ENCODE data around the gene COX10.

The COX10 gene

GRCh38 chr17:14200354-14200753 lies 131.1 kb downstream of the COX10 start:
- TF ChIP-seq, protein P1, sequence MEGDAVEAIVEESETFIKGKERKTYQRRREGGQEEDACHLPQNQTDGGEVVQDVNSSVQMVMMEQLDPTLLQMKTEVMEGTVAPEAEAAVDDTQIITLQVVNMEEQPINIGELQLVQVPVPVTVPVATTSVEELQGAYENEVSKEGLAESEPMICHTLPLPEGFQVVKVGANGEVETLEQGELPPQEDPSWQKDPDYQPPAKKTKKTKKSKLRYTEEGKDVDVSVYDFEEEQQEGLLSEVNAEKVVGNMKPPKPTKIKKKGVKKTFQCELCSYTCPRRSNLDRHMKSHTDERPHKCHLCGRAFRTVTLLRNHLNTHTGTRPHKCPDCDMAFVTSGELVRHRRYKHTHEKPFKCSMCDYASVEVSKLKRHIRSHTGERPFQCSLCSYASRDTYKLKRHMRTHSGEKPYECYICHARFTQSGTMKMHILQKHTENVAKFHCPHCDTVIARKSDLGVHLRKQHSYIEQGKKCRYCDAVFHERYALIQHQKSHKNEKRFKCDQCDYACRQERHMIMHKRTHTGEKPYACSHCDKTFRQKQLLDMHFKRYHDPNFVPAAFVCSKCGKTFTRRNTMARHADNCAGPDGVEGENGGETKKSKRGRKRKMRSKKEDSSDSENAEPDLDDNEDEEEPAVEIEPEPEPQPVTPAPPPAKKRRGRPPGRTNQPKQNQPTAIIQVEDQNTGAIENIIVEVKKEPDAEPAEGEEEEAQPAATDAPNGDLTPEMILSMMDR (IDR thresholded peaks at IDR 0.05) = no peak

- TF ChIP-seq, protein P1 (IDR thresholded peaks at IDR 0.05) = no peak
Observed at GRCh38 chr17:14201021-14201987, 132.0 kb downstream of the COX10 start.

DNA sequence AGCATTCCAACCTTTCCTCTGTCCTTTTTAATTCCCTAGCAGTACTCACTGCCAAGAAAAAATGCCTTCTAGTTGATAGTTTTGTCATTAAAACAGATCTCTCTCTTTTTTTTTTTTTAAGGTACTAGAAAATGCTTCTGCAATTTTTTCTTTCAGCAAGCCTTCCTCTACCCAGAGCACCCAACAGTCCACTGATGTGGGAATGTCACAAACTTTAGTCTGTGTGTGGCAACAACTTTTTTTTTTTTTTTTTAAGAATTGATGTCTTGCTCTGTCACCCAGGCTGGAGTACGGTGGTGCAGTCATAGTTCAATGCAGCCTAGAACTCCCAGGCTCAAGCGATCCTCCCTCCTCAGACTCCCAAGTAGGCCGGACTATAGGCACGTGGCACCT lies 132.7 kb downstream of the COX10 start:
- TF ChIP-seq, protein P1 (IDR thresholded peaks at IDR 0.05) = no peak

DNA sequence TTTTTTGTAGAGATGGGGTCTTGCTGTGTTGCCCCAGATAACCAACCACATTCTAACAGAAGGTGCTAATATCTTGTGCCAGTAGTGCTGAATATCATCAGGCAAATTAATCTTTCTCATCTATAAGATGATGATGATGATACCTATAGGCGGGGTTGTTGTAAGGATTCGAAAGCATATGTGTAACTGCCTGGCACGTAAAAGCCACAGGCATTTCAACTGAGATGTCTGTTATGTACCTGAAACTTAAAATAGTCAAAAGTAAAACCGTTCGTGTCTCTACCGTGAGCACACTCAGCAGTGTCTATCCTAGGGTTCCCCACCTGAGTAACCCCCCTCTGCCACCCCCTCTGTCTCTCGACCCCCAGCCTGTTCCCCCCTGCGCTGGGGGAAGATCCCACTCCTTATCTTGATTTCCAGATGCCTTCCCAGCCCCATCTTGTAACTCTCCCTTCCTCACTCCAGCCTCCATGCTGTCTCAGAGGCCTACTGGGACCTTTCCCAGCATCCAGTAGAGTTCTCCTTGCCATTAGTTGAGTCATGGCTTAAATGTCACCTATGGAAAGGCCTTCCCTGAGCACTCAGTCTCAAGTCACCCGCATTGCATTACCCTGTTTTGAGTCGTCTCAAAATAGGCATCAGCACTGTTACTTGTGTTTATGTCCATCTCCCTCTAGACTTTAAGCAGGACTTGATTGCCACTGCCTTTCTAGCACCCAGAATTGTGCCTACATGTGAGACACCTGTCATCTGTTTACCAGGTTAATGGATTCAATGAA lies 133.3 kb downstream of the COX10 start:
- TF ChIP-seq, protein P1 (IDR thresholded peaks at IDR 0.05) = no peak

- TF ChIP-seq, protein P1 (IDR thresholded peaks at IDR 0.05) = no peak
Observed at GRCh38 chr17:14203388-14203787, 134.1 kb downstream of the COX10 start.

- TF ChIP-seq, protein P1 (IDR thresholded peaks at IDR 0.05) = no peak
Observed at GRCh38 chr17:14204084-14204483, 134.8 kb downstream of the COX10 start.

DNA sequence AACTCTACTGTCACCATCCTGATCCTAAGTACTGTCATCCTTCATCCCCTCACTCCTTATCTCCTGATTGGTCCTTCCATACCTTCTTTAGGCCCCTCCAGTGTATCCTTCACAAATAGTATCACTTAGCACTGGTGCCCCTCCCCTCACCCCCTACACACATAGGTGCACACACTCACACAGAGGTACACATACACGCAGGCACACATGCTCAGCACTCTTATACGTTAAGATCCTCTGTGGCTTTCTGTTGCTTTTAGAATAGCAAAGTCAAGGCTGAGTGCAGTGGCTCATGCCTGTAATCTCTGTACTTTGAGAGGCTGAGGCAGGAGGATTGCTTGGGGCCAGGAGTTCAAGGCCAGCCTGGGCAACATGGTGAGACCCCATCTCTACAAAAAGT lies 135.2 kb downstream of the COX10 start:
- TF ChIP-seq, protein P1 (IDR thresholded peaks at IDR 0.05) = no peak
